ENCODE measurements around the gene RNF180.

DNA sequence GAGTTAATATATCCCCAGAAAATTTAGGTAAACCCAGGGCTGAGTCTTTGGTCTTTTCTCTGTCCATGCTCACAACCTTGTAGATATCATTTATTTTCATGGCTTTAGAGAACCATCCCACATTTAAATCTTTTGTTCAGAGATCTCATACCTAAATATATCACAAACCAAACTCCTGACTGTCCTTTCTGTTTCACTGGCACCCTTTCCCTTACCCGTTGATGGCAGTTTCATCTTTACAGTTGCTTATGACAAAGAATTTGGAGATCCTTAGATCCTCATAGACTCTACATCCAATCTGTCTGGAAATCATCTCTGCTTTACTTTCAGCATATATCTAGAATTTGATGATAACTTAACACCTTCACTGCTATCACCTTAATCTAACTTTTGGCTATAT, 19.2 kb downstream of the RNF180 start:
- TF ChIP-seq, protein P1, sequence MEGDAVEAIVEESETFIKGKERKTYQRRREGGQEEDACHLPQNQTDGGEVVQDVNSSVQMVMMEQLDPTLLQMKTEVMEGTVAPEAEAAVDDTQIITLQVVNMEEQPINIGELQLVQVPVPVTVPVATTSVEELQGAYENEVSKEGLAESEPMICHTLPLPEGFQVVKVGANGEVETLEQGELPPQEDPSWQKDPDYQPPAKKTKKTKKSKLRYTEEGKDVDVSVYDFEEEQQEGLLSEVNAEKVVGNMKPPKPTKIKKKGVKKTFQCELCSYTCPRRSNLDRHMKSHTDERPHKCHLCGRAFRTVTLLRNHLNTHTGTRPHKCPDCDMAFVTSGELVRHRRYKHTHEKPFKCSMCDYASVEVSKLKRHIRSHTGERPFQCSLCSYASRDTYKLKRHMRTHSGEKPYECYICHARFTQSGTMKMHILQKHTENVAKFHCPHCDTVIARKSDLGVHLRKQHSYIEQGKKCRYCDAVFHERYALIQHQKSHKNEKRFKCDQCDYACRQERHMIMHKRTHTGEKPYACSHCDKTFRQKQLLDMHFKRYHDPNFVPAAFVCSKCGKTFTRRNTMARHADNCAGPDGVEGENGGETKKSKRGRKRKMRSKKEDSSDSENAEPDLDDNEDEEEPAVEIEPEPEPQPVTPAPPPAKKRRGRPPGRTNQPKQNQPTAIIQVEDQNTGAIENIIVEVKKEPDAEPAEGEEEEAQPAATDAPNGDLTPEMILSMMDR (IDR thresholded peaks at IDR 0.05; ENCODE audit: borderline replicate concordance, extremely low read depth, low read length, poor library complexity, severe bottlenecking): no peak
- TF ChIP-seq EZH2 (IDR thresholded peaks at IDR 0.05; ENCODE audit: borderline replicate concordance, low read depth, low read length, severe bottlenecking): no peak
